ENCODE results near the gene PCYT2.
A peak's percentile ranks its signal among the peaks of the same experiment; 100 is the strongest.

The PCYT2 gene

GRCh38 chr17:81948635-81949378, 37.6 kb upstream of the PCYT2 start:
- TF ChIP-seq NFIC (IDR thresholded peaks at IDR 0.05) (0 out of 2 replicates have a peak, but pooled peaks have one; percentile 6), REST (IDR thresholded peaks at IDR 0.05; ENCODE audit: low read depth) (no peak)

- TF ChIP-seq YY1 (IDR thresholded peaks at IDR 0.05; ENCODE audit: low read depth): no peak
- TF ChIP-seq TCF12 (IDR thresholded peaks at IDR 0.05; ENCODE audit: low read depth): no peak
- no peak for TF ChIP-seq USF1 (IDR thresholded peaks at IDR 0.05)
- no peak for TF ChIP-seq CEBPB (IDR thresholded peaks at IDR 0.05)
- TF ChIP-seq RAD21 (IDR thresholded peaks at IDR 0.05; ENCODE audit: low read depth): no peak
- no peak for TF ChIP-seq EGR1 (IDR thresholded peaks at IDR 0.05)
- TF ChIP-seq REST (IDR thresholded peaks at IDR 0.05; ENCODE audit: low read depth): no peak
- TF ChIP-seq NFIC (IDR thresholded peaks at IDR 0.05): no peak
- TF ChIP-seq TAF1 (IDR thresholded peaks at IDR 0.05; ENCODE audit: low read depth): no peak
- TF ChIP-seq ZBTB7A (IDR thresholded peaks at IDR 0.05; ENCODE audit: low read depth): no peak
- TF ChIP-seq TEAD4 (IDR thresholded peaks at IDR 0.05): no peak
- TF ChIP-seq EP300 (IDR thresholded peaks at IDR 0.05; ENCODE audit: borderline replicate concordance): no peak
- TF ChIP-seq CREB1 (IDR thresholded peaks at IDR 0.05; ENCODE audit: low read depth): no peak
- no peak for TF ChIP-seq MAX (IDR thresholded peaks at IDR 0.05)
- TF ChIP-seq FOXM1 (IDR thresholded peaks at IDR 0.05; ENCODE audit: borderline replicate concordance, low read depth): no peak
Measured at GRCh38 chr17:81947189-81947588, 36.0 kb upstream of the PCYT2 start, which contains the start of gene MYADML2. Gene MYADML2, minus strand, starts transcription at chr17:81947233. Its CDS starts 5,492 bp downstream, at chr17:81941741.

- TF ChIP-seq REST (IDR thresholded peaks at IDR 0.05; ENCODE audit: low read depth): no peak
- no peak for TF ChIP-seq MAX (IDR thresholded peaks at IDR 0.05)
- no peak for TF ChIP-seq EP300 (IDR thresholded peaks at IDR 0.05; ENCODE audit: borderline replicate concordance)
- TF ChIP-seq USF1 (IDR thresholded peaks at IDR 0.05): no peak
- no peak for TF ChIP-seq CREB1 (IDR thresholded peaks at IDR 0.05; ENCODE audit: low read depth)
- no peak for TF ChIP-seq ZBTB7A (IDR thresholded peaks at IDR 0.05; ENCODE audit: low read depth)
- no peak for TF ChIP-seq TEAD4 (IDR thresholded peaks at IDR 0.05)
Measured at GRCh38 chr17:81944858-81945257, 33.7 kb upstream of the PCYT2 start.

GRCh38 chr17:81942167-81942553, 31.0 kb upstream of the PCYT2 start:
- TF ChIP-seq TCF12 (IDR thresholded peaks at IDR 0.05; ENCODE audit: low read depth) (no peak), EGR1 (IDR thresholded peaks at IDR 0.05) (no peak), TEAD4 (IDR thresholded peaks at IDR 0.05) (no peak)

- TF ChIP-seq USF1 (IDR thresholded peaks at IDR 0.05): no peak
- no peak for TF ChIP-seq ZBTB7A (IDR thresholded peaks at IDR 0.05; ENCODE audit: low read depth)
- no peak for TF ChIP-seq MAX (IDR thresholded peaks at IDR 0.05)
- TF ChIP-seq TEAD4 (IDR thresholded peaks at IDR 0.05): no peak
- no peak for TF ChIP-seq TCF12 (IDR thresholded peaks at IDR 0.05; ENCODE audit: low read depth)
- no peak for TF ChIP-seq NFIC (IDR thresholded peaks at IDR 0.05)
- TF ChIP-seq YY1 (IDR thresholded peaks at IDR 0.05; ENCODE audit: low read depth): no peak
- TF ChIP-seq CEBPB (IDR thresholded peaks at IDR 0.05): no peak
Measured at GRCh38 chr17:81941484-81942166, 30.4 kb upstream of the PCYT2 start.

All from Ishikawa (cell line).